ENCODE data around the gene GTF3C4.

GRCh38 chr9:132722564-132723065, 52.4 kb downstream of the GTF3C4 start:
- TF ChIP-seq CTCF (IDR thresholded peaks at IDR 0.05; ENCODE audit: insufficient read depth, low read length) (no peak), POLR2AphosphoS5 (IDR thresholded peaks at IDR 0.05; ENCODE audit: low read depth) (no peak), SPI1 (IDR thresholded peaks at IDR 0.05; ENCODE audit: borderline replicate concordance, low read depth) (no peak), GABPA (IDR thresholded peaks at IDR 0.05; ENCODE audit: low read depth) (no peak)
- TF ChIP-seq, protein P1, sequence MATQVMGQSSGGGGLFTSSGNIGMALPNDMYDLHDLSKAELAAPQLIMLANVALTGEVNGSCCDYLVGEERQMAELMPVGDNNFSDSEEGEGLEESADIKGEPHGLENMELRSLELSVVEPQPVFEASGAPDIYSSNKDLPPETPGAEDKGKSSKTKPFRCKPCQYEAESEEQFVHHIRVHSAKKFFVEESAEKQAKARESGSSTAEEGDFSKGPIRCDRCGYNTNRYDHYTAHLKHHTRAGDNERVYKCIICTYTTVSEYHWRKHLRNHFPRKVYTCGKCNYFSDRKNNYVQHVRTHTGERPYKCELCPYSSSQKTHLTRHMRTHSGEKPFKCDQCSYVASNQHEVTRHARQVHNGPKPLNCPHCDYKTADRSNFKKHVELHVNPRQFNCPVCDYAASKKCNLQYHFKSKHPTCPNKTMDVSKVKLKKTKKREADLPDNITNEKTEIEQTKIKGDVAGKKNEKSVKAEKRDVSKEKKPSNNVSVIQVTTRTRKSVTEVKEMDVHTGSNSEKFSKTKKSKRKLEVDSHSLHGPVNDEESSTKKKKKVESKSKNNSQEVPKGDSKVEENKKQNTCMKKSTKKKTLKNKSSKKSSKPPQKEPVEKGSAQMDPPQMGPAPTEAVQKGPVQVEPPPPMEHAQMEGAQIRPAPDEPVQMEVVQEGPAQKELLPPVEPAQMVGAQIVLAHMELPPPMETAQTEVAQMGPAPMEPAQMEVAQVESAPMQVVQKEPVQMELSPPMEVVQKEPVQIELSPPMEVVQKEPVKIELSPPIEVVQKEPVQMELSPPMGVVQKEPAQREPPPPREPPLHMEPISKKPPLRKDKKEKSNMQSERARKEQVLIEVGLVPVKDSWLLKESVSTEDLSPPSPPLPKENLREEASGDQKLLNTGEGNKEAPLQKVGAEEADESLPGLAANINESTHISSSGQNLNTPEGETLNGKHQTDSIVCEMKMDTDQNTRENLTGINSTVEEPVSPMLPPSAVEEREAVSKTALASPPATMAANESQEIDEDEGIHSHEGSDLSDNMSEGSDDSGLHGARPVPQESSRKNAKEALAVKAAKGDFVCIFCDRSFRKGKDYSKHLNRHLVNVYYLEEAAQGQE (IDR thresholded peaks at IDR 0.05; ENCODE audit: insufficient replicate concordance, low read depth) = no peak

Data from HL-60 (cell line).